Hepatocyte (in vitro differentiated cells): ENCODE results near the gene RANBP10.

Source experiments
- EZH2 ChIP-seq: fragments of 200-600 bp; sonication (generic); IDR thresholded peaks from 2 replicates; pipeline ENCODE4 v1.6.1; 2016; ENCODE audit warnings: antibody characterized with exemption, mild to moderate bottlenecking, borderline replicate concordance
- EZH2phosphoT487 ChIP-seq: fragments of 200-600 bp; sonication (generic); IDR thresholded peaks from one replicate; pipeline ENCODE4 v1.6.1; 2018; ENCODE audit warnings: antibody characterized with exemption, mild to moderate bottlenecking, low read depth, moderate library complexity; ENCODE audit not compliant: unreplicated experiment, severe bottlenecking
- TF ChIP-seq, protein P1 (sequence below): fragments of 200-600 bp; sonication (generic); IDR thresholded peaks from 2 replicates; pipeline ENCODE4 v1.5.1; 2016; ENCODE audit warnings: antibody characterized with exemption, mild to moderate bottlenecking; ENCODE audit not compliant: poor library complexity

DNA sequence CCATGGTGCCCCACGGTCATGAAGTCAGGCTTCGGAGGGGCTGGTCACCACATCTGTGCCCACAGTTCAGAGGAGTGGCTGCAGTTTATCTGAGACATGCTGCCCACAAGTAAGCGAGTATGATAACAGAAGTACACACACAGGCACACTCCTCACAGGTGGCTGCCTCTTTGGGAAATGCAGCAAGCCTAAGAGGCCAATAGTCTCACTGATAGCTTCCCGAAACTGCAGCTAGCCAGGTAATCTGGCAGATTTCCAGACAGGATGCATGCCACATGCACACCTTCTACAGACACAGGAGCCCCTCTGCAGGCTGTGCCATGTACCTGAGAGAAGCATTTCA, 74.6 kb downstream of the RANBP10 start:
- TF ChIP-seq, protein P1, sequence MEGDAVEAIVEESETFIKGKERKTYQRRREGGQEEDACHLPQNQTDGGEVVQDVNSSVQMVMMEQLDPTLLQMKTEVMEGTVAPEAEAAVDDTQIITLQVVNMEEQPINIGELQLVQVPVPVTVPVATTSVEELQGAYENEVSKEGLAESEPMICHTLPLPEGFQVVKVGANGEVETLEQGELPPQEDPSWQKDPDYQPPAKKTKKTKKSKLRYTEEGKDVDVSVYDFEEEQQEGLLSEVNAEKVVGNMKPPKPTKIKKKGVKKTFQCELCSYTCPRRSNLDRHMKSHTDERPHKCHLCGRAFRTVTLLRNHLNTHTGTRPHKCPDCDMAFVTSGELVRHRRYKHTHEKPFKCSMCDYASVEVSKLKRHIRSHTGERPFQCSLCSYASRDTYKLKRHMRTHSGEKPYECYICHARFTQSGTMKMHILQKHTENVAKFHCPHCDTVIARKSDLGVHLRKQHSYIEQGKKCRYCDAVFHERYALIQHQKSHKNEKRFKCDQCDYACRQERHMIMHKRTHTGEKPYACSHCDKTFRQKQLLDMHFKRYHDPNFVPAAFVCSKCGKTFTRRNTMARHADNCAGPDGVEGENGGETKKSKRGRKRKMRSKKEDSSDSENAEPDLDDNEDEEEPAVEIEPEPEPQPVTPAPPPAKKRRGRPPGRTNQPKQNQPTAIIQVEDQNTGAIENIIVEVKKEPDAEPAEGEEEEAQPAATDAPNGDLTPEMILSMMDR, result no peak
- TF ChIP-seq EZH2phosphoT487, result no peak
- TF ChIP-seq EZH2, result no peak
